Measurements from ENCODE around the gene TGFBR3. TPM values are rescaled to one million over a fixed set of nuclear protein-coding genes. Genes with fewer than 3 reads are reported as not detected.

TGFBR3 gene
- total RNA-seq, 4 donors from 2014 or later: 87.8 to 388 (median 212) TPM

DNA sequence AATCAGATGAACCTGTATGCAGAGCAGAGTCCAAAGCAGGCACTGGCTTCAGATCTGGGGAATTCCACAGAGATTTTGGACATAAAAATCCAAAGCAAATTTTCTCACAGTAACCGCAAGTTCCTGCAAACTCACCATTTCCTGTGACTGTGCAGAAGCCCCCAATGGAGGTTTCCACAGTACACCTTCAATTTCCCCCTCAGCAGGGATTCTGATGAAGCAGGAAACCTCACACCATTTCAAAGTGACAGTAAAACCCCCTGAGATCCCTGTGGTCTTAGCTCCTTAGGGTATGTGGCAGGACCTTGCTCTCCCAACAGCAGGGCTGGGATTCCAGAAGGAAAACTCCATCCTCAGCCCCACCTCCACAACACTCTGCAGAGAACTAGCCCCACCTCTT, 6.0 kb upstream of the TGFBR3 start:
- no peaks in the 10 kb centered on the region for H3K36me3 ChIP-seq
- no peaks in the 10 kb centered on the region for H3K27me3 ChIP-seq
- H3K27ac ChIP-seq: peak overlapping the region; percentile 83 to 86
- intact Hi-C loops (cut with DNase I; ENCODE audit: low total_unique reads): no loop called here
- H3K4me1 ChIP-seq: peaks cover 0 to 10% of the 10 kb centered on the region in 2 donors
- TF ChIP-seq, protein P1, sequence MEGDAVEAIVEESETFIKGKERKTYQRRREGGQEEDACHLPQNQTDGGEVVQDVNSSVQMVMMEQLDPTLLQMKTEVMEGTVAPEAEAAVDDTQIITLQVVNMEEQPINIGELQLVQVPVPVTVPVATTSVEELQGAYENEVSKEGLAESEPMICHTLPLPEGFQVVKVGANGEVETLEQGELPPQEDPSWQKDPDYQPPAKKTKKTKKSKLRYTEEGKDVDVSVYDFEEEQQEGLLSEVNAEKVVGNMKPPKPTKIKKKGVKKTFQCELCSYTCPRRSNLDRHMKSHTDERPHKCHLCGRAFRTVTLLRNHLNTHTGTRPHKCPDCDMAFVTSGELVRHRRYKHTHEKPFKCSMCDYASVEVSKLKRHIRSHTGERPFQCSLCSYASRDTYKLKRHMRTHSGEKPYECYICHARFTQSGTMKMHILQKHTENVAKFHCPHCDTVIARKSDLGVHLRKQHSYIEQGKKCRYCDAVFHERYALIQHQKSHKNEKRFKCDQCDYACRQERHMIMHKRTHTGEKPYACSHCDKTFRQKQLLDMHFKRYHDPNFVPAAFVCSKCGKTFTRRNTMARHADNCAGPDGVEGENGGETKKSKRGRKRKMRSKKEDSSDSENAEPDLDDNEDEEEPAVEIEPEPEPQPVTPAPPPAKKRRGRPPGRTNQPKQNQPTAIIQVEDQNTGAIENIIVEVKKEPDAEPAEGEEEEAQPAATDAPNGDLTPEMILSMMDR (IDR thresholded peaks at IDR 0.05): no peak
- no peak for TF ChIP-seq POLR2A (IDR thresholded peaks at IDR 0.05)
- H3K4me3 ChIP-seq: no peak overlapping the region
- no peaks in the 10 kb centered on the region for H3K9me3 ChIP-seq
- no peak for DNase-seq

DNA sequence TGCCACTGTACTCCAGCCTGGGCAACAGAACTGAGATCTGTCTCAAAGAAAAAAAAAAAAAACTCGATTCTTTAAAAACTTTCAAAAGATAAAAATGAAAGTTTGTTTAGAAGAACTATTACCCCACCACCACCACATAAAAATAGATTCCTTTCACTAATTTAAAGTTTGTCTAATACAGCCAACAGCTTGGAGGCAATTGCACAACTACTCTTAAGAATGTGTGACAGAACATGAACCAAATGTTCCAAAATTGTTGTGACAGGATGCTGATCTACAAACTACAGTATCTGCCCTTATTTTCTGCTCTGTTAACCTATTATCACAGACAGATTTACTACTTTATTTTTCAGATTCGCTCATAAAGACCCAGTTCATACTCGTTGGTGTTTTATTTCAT, 5.5 kb upstream of the TGFBR3 start:
- Histone ChIP-seq H3K9me3 (no peaks in the 10 kb centered on the region), H3K4me1 (peaks cover 0 to 10% of the 10 kb centered on the region in 2 donors), H3K4me3 (no peak overlapping the region), H3K27me3 (no peaks in the 10 kb centered on the region), H3K36me3 (no peaks in the 10 kb centered on the region), H3K27ac (peak overlapping the region; percentile 83 to 86)
- intact Hi-C loops (cut with DNase I; ENCODE audit: low total_unique reads): no loop called here
- DNase-seq: peak in 1 of 2 donors; percentile 53
- TF ChIP-seq, protein P1 (IDR thresholded peaks at IDR 0.05): no peak
- no peak for TF ChIP-seq POLR2A (IDR thresholded peaks at IDR 0.05)

DNA sequence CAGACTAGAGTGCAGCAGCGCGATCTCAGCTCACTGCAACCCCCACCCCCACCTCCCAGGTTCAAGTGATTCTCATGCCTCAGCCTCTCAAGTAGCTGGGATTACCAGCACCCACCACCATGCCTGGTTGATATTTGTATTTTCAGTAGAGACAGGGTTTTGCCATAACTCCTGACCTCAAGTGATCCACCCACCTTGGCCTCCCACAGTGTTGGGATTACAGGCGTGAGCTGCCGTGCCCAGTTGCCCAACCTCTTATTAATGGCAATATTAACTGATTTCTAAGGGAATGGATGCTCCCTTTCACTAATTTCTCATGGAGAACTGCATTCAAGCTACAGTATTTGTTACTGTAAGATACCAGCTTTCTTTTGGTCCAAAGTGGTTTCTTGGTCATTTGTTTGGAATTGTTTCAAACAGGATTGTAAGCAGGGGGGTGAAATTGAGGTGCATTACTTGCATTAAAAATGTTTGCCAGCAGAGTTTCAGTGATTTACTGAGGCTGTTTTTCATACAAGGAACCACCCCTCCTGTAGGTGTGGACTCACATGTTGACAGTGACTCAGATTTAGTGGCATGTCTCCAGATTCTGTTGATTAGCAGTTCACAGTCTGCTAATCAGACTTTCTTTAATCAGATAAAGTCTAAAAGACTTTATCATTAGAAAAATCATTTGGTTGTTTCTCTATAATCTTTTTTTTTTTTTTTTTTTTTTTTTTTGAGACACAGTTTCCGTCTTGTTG, 3.9 kb upstream of the TGFBR3 start:
- no peak overlapping the region for H3K4me3 ChIP-seq
- H3K36me3 ChIP-seq: no peaks in the 10 kb centered on the region
- H3K27me3 ChIP-seq: no peaks in the 10 kb centered on the region
- DNase-seq: peak in 1 of 2 donors; percentile 51
- intact Hi-C loops (cut with DNase I; ENCODE audit: low total_unique reads): no loop called here
- H3K9me3 ChIP-seq: no peaks in the 10 kb centered on the region
- peak overlapping the region; percentile 83 to 86 for H3K27ac ChIP-seq
- TF ChIP-seq, protein P1 (IDR thresholded peaks at IDR 0.05): no peak
- no peak for TF ChIP-seq POLR2A (IDR thresholded peaks at IDR 0.05)
- peaks cover 0 to 10% of the 10 kb centered on the region in 2 donors for H3K4me1 ChIP-seq

DNA sequence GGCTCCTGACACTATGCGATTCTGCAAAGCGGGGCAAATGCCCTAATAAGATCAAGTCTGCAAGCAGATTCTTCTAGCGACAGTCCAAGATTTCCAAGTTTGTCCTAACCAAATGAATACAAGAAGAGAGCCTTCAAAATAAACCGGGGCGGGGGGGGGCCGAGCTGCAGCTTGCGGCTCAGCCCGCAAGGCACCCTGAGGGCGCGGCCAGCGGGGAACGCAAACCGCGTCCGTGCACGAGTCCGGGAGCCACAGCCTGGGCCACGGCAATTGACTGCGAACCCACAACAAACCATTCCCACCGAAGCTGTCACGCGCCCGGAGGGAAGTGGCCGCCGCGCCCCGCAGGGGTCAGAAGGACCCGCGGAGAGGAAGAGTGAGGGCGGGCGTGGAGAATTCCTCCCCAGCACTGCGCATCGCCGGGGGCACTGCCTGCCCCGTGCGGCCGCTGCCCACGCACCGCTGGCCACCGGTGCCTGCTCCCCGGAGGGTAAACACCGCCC, 687 bp downstream of the TGFBR3 start:
- intact Hi-C loops (cut with DNase I; ENCODE audit: low total_unique reads): no loop called here
- peaks cover 4 to 5% of the 10 kb centered on the region in 2 donors for H3K4me1 ChIP-seq
- H3K4me3 ChIP-seq: peak overlapping the region; percentile 56 to 95

More for the DNA sequence above, 687 bp downstream of the TGFBR3 start:
- H3K36me3 ChIP-seq: no peaks in the 10 kb centered on the region
- DNase-seq: peak; percentile 42 to 46
- peak overlapping the region; percentile 97 to 98 for H3K27ac ChIP-seq
- no peaks in the 10 kb centered on the region for H3K27me3 ChIP-seq
- H3K9me3 ChIP-seq: no peaks in the 10 kb centered on the region
- TF ChIP-seq, protein P1 (IDR thresholded peaks at IDR 0.05): no peak
- TF ChIP-seq POLR2A (IDR thresholded peaks at IDR 0.05): no peak
